ENCODE measurements around the gene CUL7.
"Not testable (repeated sequence)": the region's sequence is repeated elsewhere in the genome, so short reads cannot be mapped to it uniquely, and the experiment has no call there.

The CUL7 gene

DNA sequence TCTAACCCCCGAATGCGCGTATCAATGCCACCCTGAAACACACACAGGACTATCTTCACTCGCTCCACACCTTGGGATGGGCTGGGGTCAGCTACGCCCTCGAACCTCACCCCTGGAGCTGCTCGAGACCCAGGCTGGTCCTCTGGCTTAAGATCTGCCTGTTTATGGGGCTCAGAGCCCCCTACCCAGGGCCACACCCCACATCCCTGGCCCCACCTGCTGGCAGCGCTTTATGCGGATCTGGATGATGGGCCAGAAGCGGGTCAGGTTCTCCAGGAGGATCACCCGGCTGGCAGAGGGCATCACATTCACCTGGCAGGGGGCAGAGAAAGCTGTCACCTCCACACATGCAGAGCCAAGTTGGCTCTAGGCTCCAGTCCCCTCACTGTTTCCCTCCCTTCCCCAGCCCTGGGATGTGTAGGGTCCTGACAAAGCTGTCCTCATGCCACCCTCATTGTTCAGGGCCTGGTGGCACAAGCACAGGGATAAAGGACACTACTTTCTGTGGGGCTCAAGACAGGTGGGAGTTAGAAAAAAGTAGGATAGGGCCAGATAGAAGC is 8.2 kb downstream of the CUL7 start:
- DNase-seq (ENCODE audit: low read depth in 2 of 2): no peak

DNA sequence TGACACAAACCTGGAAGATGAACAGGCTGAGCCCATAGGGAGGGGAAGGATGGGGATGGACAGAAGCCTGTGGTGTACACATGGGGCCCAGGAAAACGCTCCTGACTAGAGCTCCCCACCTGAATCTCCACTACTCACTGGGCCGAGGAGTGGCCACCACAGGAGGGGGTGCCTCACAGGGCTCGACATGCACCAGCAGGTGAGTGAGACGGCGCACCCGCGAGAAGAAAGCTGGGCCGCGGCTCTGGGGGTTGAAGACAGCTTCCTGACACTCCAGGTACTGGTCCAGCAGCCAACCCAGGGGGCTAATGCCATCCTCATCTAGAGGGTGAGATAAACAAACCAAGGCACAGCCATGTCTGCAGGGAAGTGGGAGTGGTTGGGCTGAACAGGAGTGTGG is 10.3 kb downstream of the CUL7 start:
- DNase-seq (ENCODE audit: low read depth in 2 of 2): no peak

DNA sequence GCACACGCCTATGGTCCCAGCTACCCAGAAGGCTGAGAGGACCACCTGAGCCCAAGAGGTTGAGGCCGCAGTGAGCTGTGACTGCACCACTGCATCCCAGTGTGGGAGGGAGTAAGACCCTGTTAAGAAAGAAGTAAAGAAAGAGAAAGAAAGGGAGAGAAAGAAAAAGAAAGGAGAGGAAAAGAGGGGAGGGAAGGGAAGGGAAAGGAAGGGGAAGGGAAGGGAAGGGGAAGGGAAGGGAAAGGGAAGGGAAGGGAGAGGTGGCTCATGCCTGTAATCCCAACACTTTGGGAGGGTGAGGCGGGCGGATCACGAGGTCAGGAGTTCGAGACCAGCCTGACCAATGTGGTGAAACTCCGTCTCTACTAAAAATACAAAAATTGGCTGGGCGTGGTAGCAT is 12.2 kb downstream of the CUL7 start:
- not testable (repeated sequence) for DNase-seq (ENCODE audit: low read depth in 2 of 2)

- DNase-seq (ENCODE audit: low read depth in 2 of 2): no peak
These were observed 13.0 kb downstream of the CUL7 start for GRCh38 chr6:43040542-43041257.

DNA sequence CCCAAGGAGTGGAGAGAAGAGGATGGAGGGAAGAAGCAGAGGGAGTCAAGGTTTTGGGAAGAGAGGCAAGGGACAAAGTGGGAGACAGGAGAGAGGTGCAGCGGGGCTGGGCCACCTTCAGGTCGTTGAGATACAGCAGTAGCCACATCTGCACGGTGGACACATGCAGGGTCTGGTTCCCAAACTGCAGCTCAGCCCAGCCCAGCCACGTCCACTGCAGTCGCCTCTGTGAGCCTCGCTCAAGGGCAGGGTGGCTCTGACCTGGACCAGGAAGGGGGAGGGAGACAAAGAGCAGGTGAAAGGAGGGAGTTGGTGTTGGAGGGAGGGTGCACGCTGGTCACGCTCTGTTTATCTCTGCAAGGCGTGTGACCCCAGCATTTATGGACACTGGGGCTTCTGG is 14.9 kb downstream of the CUL7 start:
- no peak for DNase-seq (ENCODE audit: low read depth in 2 of 2)

DNA sequence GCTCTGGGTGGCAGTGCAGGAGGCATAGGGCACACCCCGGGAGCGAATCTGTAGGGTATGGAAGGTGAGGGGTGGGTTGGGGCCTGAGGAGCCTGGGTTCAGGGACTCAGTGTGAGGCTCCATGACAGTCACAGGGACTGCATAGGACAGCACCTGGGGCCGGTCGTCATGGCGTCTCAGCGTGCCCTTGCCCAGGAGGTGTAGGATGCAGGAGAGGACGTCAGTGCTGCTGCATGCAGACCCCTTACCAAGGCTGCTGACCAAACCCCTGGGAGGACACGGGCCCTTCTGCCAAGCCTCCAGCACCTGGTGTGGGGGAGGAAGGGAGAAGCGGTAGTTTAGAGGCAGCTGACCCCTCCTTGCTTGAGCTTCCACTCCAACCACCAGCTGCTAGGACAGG is 15.9 kb downstream of the CUL7 start:
- DNase-seq (ENCODE audit: low read depth in 2 of 2): no peak

- no peak for DNase-seq (ENCODE audit: low read depth in 2 of 2)
These were observed 16.5 kb downstream of the CUL7 start for GRCh38 chr6:43037197-43037596.

- DNase-seq (ENCODE audit: low read depth in 2 of 2): no peak
These were observed 16.9 kb downstream of the CUL7 start for GRCh38 chr6:43036712-43037111.

GRCh38 chr6:43035495-43036194 is 18.0 kb downstream of the CUL7 start:
- DNase-seq (ENCODE audit: low read depth in 2 of 2): no peak

- no peak for DNase-seq (ENCODE audit: low read depth in 2 of 2)
These were observed 19.5 kb downstream of the CUL7 start for GRCh38 chr6:43034190-43034525.

DNA sequence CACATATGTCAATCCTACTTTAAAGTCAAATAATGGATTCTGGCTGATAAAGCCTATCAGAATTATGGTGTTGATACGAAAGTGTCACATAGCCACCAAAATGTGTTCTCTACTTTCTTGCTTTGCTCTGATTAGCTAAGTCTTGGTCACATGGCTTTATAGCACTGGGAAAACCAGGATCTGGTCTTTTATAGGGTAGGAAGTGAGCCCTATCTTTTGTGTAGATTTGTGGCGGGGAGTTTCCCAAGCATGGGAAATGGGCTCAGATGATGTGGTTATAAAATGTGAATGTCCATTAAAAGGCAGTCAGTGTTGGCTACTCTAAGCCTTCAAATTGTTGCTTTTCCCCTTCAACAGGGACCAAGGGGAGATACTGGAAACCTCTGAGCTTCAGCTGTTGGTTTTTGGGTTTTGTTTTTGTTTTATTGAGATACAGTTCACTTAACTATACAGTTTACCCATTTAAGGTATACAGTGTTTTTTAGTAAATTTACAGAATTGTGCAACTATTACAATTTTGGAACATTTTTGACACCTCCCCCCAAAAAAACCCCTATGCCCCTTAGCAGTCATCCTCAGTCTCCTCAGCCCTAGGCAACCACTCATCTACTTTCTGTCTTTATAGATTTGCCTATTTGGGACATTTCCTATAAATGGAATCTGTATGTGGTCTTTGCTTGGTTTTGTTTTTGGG is 20.0 kb downstream of the CUL7 start:
- no peak for DNase-seq (ENCODE audit: low read depth in 2 of 2)

DNA sequence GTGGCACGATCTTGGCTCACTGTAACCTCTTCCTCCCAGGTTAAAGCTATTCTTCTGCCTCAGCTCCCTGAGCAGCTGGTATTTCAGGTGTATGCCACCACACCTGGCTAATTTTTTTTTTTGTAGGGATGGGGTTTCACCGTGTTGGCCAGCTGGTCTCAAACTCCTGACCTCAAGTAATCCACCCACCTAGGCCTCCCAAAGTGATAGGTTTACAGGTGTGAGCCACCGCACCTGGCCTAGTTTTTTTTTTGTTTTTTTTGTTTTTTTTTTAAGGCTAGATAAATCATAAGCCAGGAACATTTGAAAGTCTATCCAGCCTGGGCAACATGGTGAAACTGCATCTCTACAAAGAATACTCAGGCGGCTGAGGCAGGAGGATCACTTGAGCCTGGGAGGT is 21.3 kb downstream of the CUL7 start:
- DNase-seq (ENCODE audit: low read depth in 2 of 2): no peak

GRCh38 chr6:43029120-43029519 is 24.5 kb downstream of the CUL7 start:
- no peak for DNase-seq (ENCODE audit: low read depth in 2 of 2)

- no peak for DNase-seq (ENCODE audit: low read depth in 2 of 2)
These were observed 27.3 kb downstream of the CUL7 start for GRCh38 chr6:43026365-43026764.

GRCh38 chr6:43024436-43024835 is 29.2 kb downstream of the CUL7 start:
- DNase-seq (ENCODE audit: low read depth in 2 of 2): no peak

- DNase-seq (ENCODE audit: low read depth in 2 of 2): peak; percentile 54 to 69
These were observed 32.2 kb downstream of the CUL7 start, which contains the start of gene RRP36 for GRCh38 chr6:43021270-43022047. RRP36 (plus strand) TSS chr6:43021623; CDS start chr6:43021655, 32 bp downstream.

DNA sequence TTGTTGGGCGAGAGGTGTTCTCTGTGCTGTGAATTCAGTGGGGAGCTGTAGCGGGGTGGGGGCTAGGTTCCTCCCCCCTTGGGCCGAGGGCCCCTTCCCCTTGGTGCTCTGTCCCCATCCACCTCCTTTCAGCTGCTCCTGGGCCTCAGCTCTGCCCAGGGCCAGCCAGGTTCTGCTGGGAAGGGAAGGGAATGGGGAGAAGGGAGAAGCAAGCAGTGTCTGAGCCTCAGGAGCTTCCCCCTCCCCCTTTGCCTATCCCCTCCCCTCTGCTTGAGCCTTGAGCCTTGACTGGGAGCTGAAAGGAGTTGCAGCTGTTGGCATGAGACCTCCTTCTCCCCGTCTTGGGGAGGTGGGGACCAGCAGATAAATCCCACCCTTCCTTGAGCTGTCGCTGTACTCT is 32.8 kb downstream of the CUL7 start:
- DNase-seq (ENCODE audit: low read depth in 2 of 2): no peak

GRCh38 chr6:43020052-43020705 is 33.5 kb downstream of the CUL7 start:
- DNase-seq (ENCODE audit: low read depth in 2 of 2): no peak

DNA sequence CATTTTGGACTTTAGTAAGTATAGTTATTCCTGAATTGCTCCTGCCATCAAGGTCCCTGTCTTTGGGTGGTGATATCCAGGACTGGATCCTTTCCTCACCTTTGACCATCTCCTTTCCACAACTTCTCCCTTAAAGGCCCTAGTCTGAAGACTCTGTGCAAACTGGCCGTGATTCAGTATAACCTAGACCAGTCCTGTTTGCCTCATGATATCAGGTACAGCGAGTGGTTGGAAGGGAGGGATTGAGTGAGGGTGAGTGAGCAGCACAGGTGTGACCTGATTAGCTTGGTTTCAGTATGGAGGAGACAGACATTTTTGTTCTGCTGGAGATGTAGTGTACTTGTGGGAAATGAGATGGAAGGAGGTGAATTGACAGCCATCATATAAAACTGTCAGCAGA is 34.5 kb downstream of the CUL7 start:
- DNase-seq (ENCODE audit: low read depth in 2 of 2): no peak

- no peak for DNase-seq (ENCODE audit: low read depth in 2 of 2)
These were observed 36.7 kb downstream of the CUL7 start for GRCh38 chr6:43016943-43017334.

DNA sequence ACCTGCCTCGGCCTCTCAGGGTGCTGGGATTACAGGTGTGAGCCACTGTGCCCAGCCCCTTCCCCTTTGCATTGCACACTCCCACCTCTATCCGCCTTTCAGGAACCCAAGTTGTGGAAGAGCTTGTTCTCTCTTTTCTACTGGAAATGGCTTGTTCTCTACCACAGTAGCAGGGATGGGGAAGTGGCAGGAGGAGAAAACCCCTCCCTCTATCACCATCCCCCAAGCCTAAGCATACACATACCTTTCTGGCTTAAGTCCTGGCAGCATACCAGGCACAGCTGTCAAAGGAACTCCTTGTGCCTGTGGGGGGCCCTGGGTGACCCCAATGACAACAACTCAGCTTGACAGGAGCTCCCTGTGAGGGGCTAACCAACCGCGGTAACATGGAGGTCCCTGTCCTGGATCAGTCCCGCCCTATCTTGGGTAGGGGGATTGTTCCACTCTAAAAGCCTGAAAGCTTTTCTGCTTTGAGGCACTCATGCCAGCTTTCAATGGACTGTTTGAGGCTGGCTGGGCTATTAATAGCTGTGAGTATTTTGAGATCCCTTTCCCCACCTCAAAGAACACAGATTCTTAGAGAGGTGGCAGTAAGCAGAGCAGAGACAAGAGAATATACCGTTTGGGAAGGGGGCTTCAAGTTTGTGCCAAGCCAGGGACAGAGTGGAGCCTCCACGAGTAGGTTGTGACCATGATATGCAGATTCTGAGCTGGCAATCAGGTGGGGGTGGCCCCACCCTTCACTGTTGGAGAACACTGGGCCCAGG is 37.3 kb downstream of the CUL7 start:
- no peak for DNase-seq (ENCODE audit: low read depth in 2 of 2)

Measured in stimulated activated CD4-positive, alpha-beta T cell treated with anti-CD3 and anti-CD28 coated beads, Interleukin-4, amount 100 ng/mL, for 48 hours (primary cell).